T1000 (cell line): ENCODE measurements around the gene VAV2.
"Not testable (repeated sequence)": the region's sequence is repeated elsewhere in the genome, so short reads cannot be mapped to it uniquely, and the experiment has no call there.

Source experiments
- DNase-seq: peaks from one replicate; lab custom pipeline; 2025; ENCODE audit warnings: mixed read lengths; lab: John Stamatoyannopoulos, UW

The VAV2 gene

DNA sequence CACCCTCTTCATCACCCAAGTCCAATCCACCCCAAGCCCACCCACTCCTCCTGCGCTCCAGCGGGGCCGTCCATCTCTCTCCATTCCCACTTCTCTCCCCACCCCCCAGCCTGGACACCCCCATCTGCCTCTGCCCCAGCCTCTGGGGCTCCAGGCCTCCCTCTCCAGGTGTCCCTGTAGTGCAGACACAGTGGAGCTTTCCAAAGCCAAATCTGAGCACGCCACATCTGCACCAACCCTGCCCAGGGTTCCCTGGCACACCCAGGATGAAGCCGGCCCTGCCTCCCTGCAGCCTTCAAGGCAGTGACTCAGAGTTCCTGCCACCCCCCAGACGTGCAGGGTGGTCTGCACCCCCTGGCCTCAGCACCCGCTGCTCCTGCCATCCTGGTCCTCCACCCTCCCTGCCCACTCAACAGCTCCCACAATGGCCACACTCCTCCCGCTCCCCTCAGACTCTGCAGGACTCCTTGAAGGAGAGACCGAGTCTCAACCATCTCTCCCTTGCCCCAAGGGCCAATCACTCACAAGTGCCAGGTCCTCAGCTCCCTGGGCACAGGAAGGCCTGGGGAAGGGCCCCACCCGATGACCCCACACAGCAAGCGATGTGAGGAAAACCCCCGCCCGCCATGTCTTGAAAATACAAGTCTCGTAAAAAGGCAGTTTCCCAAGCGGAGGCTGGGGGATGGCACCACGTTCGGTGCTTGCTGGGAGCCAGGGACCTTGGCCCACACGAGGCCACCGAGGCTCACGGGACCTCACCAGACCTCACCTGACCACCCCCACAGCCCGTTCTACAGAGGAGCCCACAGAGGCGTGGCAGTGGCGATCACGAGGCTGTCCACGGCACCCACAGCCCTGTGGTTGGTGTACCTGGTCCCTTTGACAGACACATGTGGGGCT lies 22.2 kb downstream of the VAV2 start:
- DNase-seq: no peak

GRCh38 chr9:133968966-133969617 lies 23.0 kb downstream of the VAV2 start:
- DNase-seq: no peak

DNA sequence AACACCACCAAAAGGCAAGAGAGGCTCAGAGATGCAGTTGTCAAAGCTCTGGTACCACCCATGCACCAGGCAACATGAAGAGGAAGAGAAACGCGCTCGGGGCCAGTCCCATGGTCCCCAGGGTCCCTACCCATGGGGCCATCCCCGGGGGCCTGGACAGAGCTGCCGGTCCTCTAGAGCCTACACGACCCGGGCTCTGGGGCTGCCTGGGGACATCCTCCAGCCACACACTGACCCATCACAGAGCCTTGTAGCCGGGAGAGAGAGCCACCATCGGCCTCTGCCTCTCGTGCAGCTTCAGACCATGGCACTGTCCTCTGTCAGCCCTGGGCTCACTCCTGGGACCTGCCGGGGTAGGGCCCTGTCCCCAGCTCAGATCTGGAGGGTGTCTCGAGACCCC lies 23.7 kb downstream of the VAV2 start:
- DNase-seq: no peak

DNA sequence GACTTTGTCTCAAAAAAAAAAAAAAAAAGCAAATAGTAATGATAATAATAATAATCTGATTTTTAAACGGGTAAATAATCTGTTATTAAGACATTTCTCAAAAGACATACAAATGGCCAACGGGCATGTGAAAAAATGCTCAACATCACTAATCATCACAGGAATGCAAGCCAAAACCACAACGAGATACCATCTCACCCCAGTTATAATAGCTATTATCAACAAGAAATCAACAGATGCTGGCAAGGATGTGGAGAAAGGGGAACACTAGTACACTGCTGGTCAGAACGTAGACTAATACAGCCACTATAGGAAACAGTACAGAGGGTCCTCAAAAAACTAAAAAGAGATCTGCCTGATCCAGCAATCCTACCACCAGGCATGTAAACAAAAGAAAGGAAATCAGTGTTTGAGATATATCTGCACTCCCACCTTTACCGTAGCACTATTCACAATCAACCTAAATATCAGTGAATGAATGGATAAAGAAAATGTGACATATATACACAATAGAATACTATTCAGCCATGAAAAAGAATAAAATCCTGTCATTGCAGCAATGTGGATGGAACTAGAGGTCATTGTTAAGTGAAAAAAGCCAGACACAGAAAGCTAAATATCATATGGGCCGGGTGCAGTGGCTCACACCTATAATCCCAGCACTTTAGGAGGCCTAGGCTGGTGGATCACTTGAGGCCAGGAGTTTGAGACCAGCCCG lies 24.9 kb downstream of the VAV2 start:
- no peak for DNase-seq

DNA sequence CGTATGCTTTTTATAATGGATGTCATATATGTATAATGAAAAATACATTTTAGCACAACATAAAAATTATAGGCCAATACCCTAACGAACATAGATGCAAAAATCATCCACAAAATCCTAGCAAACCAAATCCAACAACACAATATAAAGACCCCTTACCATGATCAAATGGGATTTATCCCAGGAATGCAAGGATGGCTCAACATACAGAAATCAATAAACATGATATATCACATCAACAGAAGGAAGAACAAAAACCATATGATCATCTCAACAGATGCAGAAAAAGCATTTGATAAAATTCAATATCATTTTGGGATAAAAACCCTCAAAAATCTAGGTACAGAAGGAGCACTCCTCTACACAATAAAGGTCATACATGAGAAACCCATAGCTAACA lies 27.7 kb downstream of the VAV2 start:
- no peak for DNase-seq

DNA sequence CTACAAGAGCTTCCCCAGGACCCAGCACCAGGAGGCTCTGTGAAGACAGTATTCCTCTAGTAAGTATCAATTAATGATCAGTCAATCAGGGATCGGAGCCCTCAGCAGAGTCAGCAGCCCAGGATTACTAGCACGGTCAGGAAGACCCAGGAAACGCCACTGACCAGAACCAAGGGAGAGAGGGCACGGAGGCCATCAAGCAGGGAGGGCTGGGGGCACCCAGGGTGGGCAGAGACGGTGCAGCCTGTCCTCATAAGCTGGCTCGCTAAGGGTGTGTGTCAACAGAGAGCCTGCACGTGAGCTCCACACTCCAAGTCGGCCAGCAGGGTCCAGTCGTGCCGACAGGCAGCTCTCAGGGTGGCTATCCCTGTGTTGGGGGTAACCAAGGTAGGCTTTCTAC lies 29.0 kb downstream of the VAV2 start:
- DNase-seq: no peak

- no peak for DNase-seq
Measured at GRCh38 chr9:133962341-133962740, 29.8 kb downstream of the VAV2 start.

- DNase-seq: no peak
Measured at GRCh38 chr9:133961226-133962165, 30.6 kb downstream of the VAV2 start.

- DNase-seq: no peak
Measured at GRCh38 chr9:133960568-133961129, 31.5 kb downstream of the VAV2 start.

DNA sequence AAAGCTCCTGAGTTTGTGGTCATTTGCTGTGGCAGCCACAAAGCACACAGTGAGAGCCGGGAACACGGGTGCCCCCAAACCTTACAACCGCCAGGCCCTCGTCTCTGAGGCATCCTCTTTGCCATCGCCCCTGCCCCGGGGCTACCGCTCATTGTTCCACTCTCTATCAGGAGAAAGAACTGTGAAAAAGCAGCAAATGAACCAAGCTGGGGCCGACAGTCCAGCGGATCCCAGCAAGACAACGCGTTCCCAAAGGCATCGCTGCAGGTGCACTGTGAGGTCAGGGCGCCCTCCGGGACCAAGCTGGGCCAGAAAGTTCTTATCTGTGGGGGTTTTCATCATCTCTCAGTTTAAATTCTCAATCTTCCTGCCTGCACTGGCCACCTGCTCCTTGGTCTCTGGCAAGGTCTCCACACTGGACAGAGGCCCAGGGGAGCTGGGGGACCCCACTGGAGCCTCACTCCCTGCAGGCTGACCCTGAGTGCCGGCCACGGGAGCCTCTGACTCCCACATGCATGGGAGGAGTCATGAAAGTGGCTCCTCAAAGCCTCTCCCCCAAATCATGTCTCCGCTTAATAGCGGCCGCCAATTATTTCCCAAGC lies 32.1 kb downstream of the VAV2 start:
- DNase-seq: no peak

DNA sequence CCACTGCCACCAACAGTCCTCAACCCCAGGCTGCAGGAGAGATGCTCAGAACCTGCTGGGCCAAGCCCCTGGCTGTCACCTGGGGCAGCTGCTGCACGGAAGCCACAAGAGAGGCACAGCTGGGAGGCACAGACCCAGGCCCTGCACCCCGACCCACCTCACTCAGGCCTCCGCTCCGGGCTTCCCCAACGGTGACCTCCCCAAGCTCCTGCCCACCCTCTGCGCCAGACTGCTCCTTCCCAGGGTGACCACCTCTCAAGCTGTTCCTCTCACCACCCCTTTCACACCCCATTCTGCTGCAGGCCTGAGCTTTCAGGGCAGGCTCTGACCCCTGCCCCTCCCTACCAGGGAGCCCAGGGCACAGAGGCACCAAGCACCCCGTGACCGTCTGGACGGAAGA lies 33.0 kb downstream of the VAV2 start:
- no peak for DNase-seq

GRCh38 chr9:133958756-133959155 lies 33.4 kb downstream of the VAV2 start:
- no peak for DNase-seq

DNA sequence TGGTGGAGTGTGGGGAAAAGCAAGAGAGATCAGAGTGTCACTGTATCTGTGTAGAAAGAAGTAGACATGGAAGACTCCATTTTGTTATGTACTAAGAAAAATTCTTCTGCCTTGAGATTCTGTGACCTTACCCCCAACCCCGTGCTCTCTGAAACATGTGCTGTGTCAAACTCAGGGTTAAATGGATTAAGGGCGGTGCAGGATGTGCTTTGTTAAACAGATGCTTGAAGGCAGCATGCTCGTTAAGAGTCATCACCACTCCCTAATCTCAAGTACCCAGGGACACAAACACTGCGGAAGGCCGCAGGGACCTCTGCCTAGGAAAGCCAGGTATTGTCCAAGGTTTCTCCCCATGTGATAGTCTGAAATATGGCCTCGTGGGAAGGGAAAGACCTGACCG lies 34.4 kb downstream of the VAV2 start:
- DNase-seq: not testable (repeated sequence)

DNA sequence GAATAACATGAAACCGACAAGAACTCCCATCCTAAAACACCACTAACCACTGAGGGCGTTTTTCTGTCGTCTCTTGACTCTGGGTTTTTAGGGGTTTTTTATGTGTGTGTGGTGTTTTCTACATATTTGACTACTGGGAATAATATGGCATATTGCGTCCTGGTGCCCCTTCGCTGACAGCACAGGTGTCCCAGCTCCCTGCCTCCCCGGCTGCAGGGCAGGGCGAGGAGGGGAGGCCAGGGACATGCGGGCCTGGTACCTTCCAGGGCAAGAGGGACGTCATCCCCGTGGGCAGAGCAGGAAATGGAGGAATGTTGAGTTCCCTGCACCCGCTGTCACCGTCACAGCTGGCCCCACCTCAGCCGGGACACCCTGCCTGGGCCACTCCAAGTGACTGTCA lies 34.8 kb downstream of the VAV2 start:
- no peak for DNase-seq

GRCh38 chr9:133956520-133957076 lies 35.5 kb downstream of the VAV2 start:
- DNase-seq: no peak

DNA sequence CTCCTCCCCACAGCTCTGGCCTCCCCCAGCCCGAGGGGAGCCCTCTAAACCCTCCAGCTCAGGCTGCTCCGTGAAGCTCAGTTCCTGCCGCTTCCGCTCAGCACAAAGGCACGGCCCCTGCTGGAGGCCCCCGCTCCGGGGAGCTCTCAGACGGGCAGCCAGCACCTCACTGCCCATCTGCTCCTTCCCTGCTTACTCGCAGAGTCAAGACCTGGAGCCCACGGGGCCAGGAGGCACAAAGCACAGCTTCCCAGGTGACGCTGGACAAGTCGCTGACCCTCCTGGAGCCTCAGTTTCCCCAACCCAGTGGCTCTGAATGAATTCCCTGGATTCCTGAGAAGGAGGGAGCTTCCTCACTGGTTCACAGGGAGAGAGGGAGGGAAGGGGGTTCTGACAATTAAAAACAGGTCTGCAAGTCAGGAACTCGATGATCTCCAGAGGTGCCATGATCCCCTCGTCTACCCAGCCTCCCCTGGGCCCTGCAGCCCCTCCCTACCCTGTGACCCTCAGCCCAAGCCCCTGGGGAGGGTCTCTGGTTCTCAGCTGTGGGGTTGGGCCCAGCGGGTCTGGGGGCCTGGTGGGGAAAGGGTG lies 36.2 kb downstream of the VAV2 start:
- no peak for DNase-seq

GRCh38 chr9:133954862-133955529 lies 37.1 kb downstream of the VAV2 start:
- DNase-seq: no peak

DNA sequence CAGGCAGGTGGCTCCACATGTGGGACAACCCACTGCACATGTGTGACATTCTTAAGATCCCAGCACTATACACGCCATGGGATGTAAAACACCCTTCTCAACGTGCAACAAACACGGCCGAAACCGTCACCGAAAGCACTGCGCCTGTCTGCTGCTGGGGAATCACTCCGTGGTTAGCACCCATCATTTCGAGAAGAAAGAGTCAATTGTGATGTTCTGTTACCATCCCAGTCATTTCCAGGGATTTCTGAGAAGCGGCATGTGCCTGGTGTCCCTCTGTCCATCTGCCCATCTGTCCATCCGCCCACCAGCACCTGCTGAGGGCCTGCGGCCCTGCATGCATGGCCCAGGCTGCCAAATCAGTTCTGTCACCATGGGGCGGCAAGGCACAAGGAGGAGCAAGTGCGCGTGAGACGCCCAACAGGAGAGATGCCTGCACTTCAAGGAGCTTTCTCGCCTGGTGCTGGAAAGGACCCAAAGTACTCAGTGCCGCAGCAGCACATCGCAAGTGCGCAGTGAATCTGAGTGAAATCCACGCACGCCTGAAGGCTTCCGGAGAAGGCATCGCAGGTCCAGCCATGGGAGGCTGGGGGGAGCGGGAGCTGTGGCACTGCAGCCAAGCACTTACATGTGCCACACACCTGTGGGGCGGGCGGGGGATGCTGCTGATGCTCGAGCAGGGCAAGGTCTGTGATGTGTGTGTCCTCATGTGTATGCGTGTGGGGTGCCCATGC lies 38.0 kb downstream of the VAV2 start:
- no peak for DNase-seq

DNA sequence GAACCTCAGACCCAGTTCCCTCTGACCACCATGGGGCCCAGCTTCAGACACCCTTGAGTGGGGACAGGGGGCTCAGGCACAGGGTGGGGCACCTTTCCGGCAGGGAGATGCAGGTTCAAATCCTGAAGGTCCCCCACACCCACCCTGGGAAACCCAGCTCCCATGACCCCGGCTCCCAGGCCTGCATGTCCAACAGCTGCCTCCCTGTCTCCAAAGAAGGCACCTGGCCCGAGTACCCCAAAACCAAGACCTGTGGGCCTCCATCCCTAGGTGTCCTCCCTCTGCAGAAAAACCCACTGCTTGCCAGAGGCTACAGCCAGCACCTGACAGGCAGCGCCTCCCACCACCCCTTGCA lies 38.5 kb downstream of the VAV2 start:
- no peak for DNase-seq
